Uterus (tissue), 2 donors: ENCODE measurements around the gene AHR.

Source experiments
- POLR2A ChIP-seq, 2 donors: fragments of 450-650 bp; IDR thresholded peaks; one replicate each; pipeline ENCODE4 v1.6.1; 2016; ENCODE audit warnings: antibody characterized with exemption in 2 of 2, mild to moderate bottlenecking in 1 of 2, moderate library complexity in 1 of 2
- TF ChIP-seq, protein P1 (sequence below), 4 experiments: fragments of 200-600 bp in 2 of 4; fragments of 450-650 bp in 2 of 4; sonication (generic) in 2 of 4; IDR thresholded peaks; one replicate each; pipeline ENCODE4 v1.5.1; 2016 to 2019; ENCODE audit warnings: antibody characterized with exemption in 4 of 4, mild to moderate bottlenecking in 2 of 4, moderate library complexity in 1 of 4

- TF ChIP-seq POLR2A (IDR thresholded peaks at IDR 0.05): no peak
- TF ChIP-seq, protein P1, sequence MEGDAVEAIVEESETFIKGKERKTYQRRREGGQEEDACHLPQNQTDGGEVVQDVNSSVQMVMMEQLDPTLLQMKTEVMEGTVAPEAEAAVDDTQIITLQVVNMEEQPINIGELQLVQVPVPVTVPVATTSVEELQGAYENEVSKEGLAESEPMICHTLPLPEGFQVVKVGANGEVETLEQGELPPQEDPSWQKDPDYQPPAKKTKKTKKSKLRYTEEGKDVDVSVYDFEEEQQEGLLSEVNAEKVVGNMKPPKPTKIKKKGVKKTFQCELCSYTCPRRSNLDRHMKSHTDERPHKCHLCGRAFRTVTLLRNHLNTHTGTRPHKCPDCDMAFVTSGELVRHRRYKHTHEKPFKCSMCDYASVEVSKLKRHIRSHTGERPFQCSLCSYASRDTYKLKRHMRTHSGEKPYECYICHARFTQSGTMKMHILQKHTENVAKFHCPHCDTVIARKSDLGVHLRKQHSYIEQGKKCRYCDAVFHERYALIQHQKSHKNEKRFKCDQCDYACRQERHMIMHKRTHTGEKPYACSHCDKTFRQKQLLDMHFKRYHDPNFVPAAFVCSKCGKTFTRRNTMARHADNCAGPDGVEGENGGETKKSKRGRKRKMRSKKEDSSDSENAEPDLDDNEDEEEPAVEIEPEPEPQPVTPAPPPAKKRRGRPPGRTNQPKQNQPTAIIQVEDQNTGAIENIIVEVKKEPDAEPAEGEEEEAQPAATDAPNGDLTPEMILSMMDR (IDR thresholded peaks at IDR 0.05): no peak
Observed at GRCh38 chr7:17326378-17326777, 27.9 kb downstream of the AHR start.
